ENCODE measurements around the gene NFIA.

Gene NFIA

DNA sequence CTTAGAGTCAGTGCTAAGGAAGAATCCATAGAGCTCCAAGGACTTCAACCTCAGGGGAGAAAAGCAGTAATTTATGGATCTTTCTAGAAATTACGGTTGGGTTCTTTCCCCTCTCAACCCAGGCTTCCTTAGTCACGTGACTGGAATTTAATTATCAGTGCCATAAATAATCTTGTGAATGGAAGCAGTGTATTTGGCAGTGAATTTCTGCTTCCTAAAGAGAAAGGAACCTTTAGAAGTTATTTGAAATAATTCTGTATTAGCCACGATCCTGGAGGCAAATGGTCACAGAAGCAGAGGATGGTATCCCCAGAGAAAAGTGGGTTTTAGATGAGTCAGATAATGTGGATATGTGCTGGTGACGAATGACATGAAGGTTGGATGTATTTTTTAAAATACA lies 89.6 kb downstream of the NFIA start:
- H3K27ac ChIP-seq (ENCODE audit: poor library complexity, severe bottlenecking), result no peak overlapping the region
- peaks cover 8% of the 10 kb centered on the region for H3K4me1 ChIP-seq (ENCODE audit: insufficient read depth, poor library complexity, severe bottlenecking)

GRCh38 chr1:61173118-61173517 lies 90.8 kb downstream of the NFIA start:
- no peak for DNase-seq (ENCODE audit: low spot score)
- ATAC-seq (ENCODE audit: low read depth), result no peak
- Histone ChIP-seq H3K27me3 (ENCODE audit: insufficient read depth, poor library complexity, severe bottlenecking) (no peaks in the 10 kb centered on the region), H3K4me1 (ENCODE audit: insufficient read depth, poor library complexity, severe bottlenecking) (peaks cover 8% of the 10 kb centered on the region), H3K9me3 (ENCODE audit: severe bottlenecking) (no peaks in the 10 kb centered on the region), H3K27ac (ENCODE audit: poor library complexity, severe bottlenecking) (no peak overlapping the region), H3K4me3 (ENCODE audit: severe bottlenecking) (no peak overlapping the region), H3K36me3 (ENCODE audit: low read depth) (no peaks in the 10 kb centered on the region)
- TF ChIP-seq, protein P1, sequence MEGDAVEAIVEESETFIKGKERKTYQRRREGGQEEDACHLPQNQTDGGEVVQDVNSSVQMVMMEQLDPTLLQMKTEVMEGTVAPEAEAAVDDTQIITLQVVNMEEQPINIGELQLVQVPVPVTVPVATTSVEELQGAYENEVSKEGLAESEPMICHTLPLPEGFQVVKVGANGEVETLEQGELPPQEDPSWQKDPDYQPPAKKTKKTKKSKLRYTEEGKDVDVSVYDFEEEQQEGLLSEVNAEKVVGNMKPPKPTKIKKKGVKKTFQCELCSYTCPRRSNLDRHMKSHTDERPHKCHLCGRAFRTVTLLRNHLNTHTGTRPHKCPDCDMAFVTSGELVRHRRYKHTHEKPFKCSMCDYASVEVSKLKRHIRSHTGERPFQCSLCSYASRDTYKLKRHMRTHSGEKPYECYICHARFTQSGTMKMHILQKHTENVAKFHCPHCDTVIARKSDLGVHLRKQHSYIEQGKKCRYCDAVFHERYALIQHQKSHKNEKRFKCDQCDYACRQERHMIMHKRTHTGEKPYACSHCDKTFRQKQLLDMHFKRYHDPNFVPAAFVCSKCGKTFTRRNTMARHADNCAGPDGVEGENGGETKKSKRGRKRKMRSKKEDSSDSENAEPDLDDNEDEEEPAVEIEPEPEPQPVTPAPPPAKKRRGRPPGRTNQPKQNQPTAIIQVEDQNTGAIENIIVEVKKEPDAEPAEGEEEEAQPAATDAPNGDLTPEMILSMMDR (IDR thresholded peaks at IDR 0.05; ENCODE audit: poor library complexity, severe bottlenecking), result no peak

More for the DNA sequence above, 89.6 kb downstream of the NFIA start:
- H3K4me3 ChIP-seq (ENCODE audit: severe bottlenecking), result no peak overlapping the region
- no peak for ATAC-seq (ENCODE audit: low read depth)
- H3K36me3 ChIP-seq (ENCODE audit: low read depth), result no peaks in the 10 kb centered on the region
- no peaks in the 10 kb centered on the region for H3K27me3 ChIP-seq (ENCODE audit: insufficient read depth, poor library complexity, severe bottlenecking)
- DNase-seq (ENCODE audit: low spot score), result no peak
- TF ChIP-seq, protein P1 (IDR thresholded peaks at IDR 0.05; ENCODE audit: poor library complexity, severe bottlenecking), result no peak
- H3K9me3 ChIP-seq (ENCODE audit: severe bottlenecking), result no peaks in the 10 kb centered on the region

GRCh38 chr1:61174060-61174795 lies 91.9 kb downstream of the NFIA start:
- Histone ChIP-seq H3K9me3 (ENCODE audit: severe bottlenecking) (no peaks in the 10 kb centered on the region), H3K27ac (ENCODE audit: poor library complexity, severe bottlenecking) (no peak overlapping the region), H3K27me3 (ENCODE audit: insufficient read depth, poor library complexity, severe bottlenecking) (no peaks in the 10 kb centered on the region), H3K4me1 (ENCODE audit: insufficient read depth, poor library complexity, severe bottlenecking) (peaks cover 8% of the 10 kb centered on the region), H3K4me3 (ENCODE audit: severe bottlenecking) (no peak overlapping the region), H3K36me3 (ENCODE audit: low read depth) (no peaks in the 10 kb centered on the region)
- TF ChIP-seq, protein P1 (IDR thresholded peaks at IDR 0.05; ENCODE audit: poor library complexity, severe bottlenecking), result no peak
- no peak for DNase-seq (ENCODE audit: low spot score)
- ATAC-seq (ENCODE audit: low read depth), result no peak

DNA sequence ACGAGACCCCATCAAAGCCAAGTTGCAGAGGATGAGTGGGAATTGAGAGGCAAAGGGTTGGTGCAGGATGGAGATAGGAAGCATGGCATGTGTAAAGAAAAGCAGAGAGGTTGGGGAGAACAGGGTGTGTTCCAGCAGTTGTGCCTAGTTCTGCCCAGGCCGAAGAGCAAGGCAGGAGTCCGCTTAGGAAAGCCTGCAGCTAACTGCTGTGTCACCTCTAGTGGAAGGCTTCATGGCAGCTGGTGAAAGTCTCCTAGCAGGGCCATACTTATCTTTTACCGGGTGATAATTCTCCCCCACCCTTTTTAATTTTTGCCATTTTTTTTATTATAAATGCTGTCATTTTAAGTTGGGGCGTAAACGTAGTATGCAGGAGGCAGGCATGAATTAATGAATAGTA lies 93.6 kb downstream of the NFIA start:
- TF ChIP-seq, protein P1 (IDR thresholded peaks at IDR 0.05; ENCODE audit: poor library complexity, severe bottlenecking), result no peak
- Histone ChIP-seq H3K9me3 (ENCODE audit: severe bottlenecking) (no peaks in the 10 kb centered on the region), H3K27ac (ENCODE audit: poor library complexity, severe bottlenecking) (no peak overlapping the region), H3K4me3 (ENCODE audit: severe bottlenecking) (no peak overlapping the region), H3K4me1 (ENCODE audit: insufficient read depth, poor library complexity, severe bottlenecking) (no peaks in the 10 kb centered on the region), H3K27me3 (ENCODE audit: insufficient read depth, poor library complexity, severe bottlenecking) (no peaks in the 10 kb centered on the region), H3K36me3 (ENCODE audit: low read depth) (no peaks in the 10 kb centered on the region)
- ATAC-seq (ENCODE audit: low read depth), result no peak
- DNase-seq (ENCODE audit: low spot score), result no peak

All from RWPE2 (cell line).